GM12878 (cell line): Measurements from ENCODE around the gene PATJ. TPM values are rescaled to one million over a fixed set of nuclear protein-coding genes. Genes with fewer than 3 reads are reported as not detected.

Experiments
- ATAC-seq: fragments of 200-7000 bp; cut with Tn5 transposase; 3 replicates; pipeline ENCODE4 v1.9.1; 2020; ENCODE audit warnings: mild to moderate bottlenecking, moderate library complexity
- BruUV-seq: library from RNA; stranded (reverse); fragments of 400-500 nt; replicated peaks from 2 replicates; lab custom pipeline; 2021; lab: Mats Ljungman, UMichigan
- CTCF ChIA-PET: fragments of 300-600 bp; sonication (Branson Sonifier 250); formaldehyde crosslinking; extraction: SDS; loops from one replicate; lab custom pipeline; 2021; ENCODE audit warnings: inconsistent platforms; lab: Yijun Ruan, JAX
- POLR2A ChIA-PET: fragments of 350-600 bp; formaldehyde crosslinking; extraction: SDS; loops from one replicate; lab custom pipeline; 2021; ENCODE audit warnings: inconsistent platforms; lab: Charles Lee
- RAD21 ChIA-PET: fragments of 300-600 bp; sonication (Branson Sonifier 250); formaldehyde crosslinking; loops from one replicate; lab custom pipeline; 2023; ENCODE audit warnings: antibody characterized with exemption; ENCODE audit not compliant: unreplicated experiment; lab: Charles Lee
- SMC1A ChIA-PET: fragments of 300-600 bp; sonication (Branson Sonifier 250); formaldehyde crosslinking; loops from one replicate; lab custom pipeline; 2023; ENCODE audit not compliant: unreplicated experiment, uncharacterized antibody; lab: Charles Lee
- DNase-seq: peaks from one replicate; pipeline ENCODE4 v3.0.0-alpha.2; 2011; ENCODE audit warnings: low read depth, low spot score
- FAIRE-seq: peaks from 3 replicates; lab custom pipeline; 2011; peaks lifted over from hg19 to GRCh38; lab: Jason Lieb, UNC
- H2AFZ ChIP-seq: 2 replicates; pipeline ENCODE4 v1.6.0; 2011; ENCODE audit warnings: low read depth, low read length, control low read depth; ENCODE audit not compliant: control insufficient read depth
- H3K27ac ChIP-seq: 2 replicates; pipeline ENCODE4 v1.5.1; 2011; ENCODE audit warnings: control low read depth; ENCODE audit not compliant: control insufficient read depth, insufficient read depth
- H3K27me3 ChIP-seq, 2 experiments: replicated peaks in 1 of 2; 2 replicates each; pipeline versions ENCODE4 v1.6.0 to v1.6.1; 2011; ENCODE audit warnings: low read length in 1 of 2; ENCODE audit not compliant: control insufficient read depth in 2 of 2, insufficient read depth in 2 of 2
- H3K36me3 ChIP-seq, 2 experiments: 2 replicates each; pipeline ENCODE4 v1.5.1; 2011; ENCODE audit warnings: low read length in 1 of 2; ENCODE audit not compliant: control insufficient read depth in 2 of 2, insufficient read depth in 2 of 2
- H3K4me1 ChIP-seq: 2 replicates; pipeline ENCODE4 v1.6.1; 2011; ENCODE audit warnings: mild to moderate bottlenecking, low read length, moderate library complexity, mixed read lengths; ENCODE audit not compliant: control insufficient read depth, insufficient read depth
- H3K4me2 ChIP-seq: 2 replicates; pipeline ENCODE4 v1.6.0; 2011; ENCODE audit warnings: control low read depth; ENCODE audit not compliant: control insufficient read depth, insufficient read depth
- H3K4me3 ChIP-seq: fragments of 200-600 bp; sonication (generic); 2 replicates; pipeline ENCODE4 v1.5.1; 2016
- H3K79me2 ChIP-seq: 2 replicates; pipeline ENCODE4 v1.6.0; 2011; ENCODE audit warnings: low read length; ENCODE audit not compliant: control insufficient read depth, insufficient read depth
- H3K9ac ChIP-seq: 2 replicates; pipeline ENCODE4 v1.8.0; 2011; ENCODE audit warnings: low read length, control low read depth, mixed read lengths; ENCODE audit not compliant: control insufficient read depth, insufficient read depth
- H3K9me3 ChIP-seq: replicated peaks from 3 replicates; pipeline ENCODE4 v1.5.1; 2011; ENCODE audit warnings: mild to moderate bottlenecking, low read length; ENCODE audit not compliant: control insufficient read depth, insufficient read depth
- H4K20me1 ChIP-seq: 2 replicates; pipeline ENCODE4 v1.6.0; 2011; ENCODE audit not compliant: control insufficient read depth, insufficient read depth
- E4F1 ChIP-seq: fragments of 450-650 bp; IDR thresholded peaks from 2 replicates; pipeline ENCODE4 v1.6.1; 2018; ENCODE audit warnings: borderline replicate concordance, mild to moderate bottlenecking; ENCODE audit not compliant: partially characterized antibody
- EGR1 ChIP-seq, 2 experiments: IDR thresholded peaks; 1 replicate in 1 of 2; 2 replicates in 1 of 2; pipeline ENCODE4 v1.6.1; 2011 to 2012; ENCODE audit warnings: low read depth in 2 of 2, low read length in 2 of 2, borderline replicate concordance in 1 of 2, mild to moderate bottlenecking in 1 of 2, moderate library complexity in 1 of 2
- FOXK2 ChIP-seq: fragments of 450-650 bp; IDR thresholded peaks from 2 replicates; pipeline ENCODE4 v1.6.1; 2017; ENCODE audit warnings: mild to moderate bottlenecking, moderate library complexity
- IKZF1 ChIP-seq: fragments of 450-650 bp; conservative IDR thresholded peaks from 2 replicates; pipeline ENCODE4 v1.6.1; 2017; ENCODE audit warnings: antibody characterized with exemption, mild to moderate bottlenecking
- IKZF2 ChIP-seq, 2 experiments: fragments of 450-650 bp; IDR thresholded peaks; 2 replicates each; pipeline ENCODE4 v1.6.1; 2017; ENCODE audit warnings: mild to moderate bottlenecking in 2 of 2, moderate library complexity in 2 of 2
- IRF3 ChIP-seq: fragments of 450-650 bp; IDR thresholded peaks from 2 replicates; pipeline ENCODE4 v1.6.1; 2014; ENCODE audit warnings: mild to moderate bottlenecking
- JUNB ChIP-seq: IDR thresholded peaks from 2 replicates; pipeline ENCODE4 v1.6.1; 2016; ENCODE audit warnings: antibody characterized with exemption, mild to moderate bottlenecking
- KAT2A ChIP-seq: conservative IDR thresholded peaks from 2 replicates; pipeline ENCODE4 v1.6.1; 2011; ENCODE audit warnings: low read depth, low read length; ENCODE audit not compliant: control insufficient read depth
- MYB ChIP-seq: fragments of 150-350 bp; IDR thresholded peaks from 2 replicates; pipeline ENCODE4 v1.6.1; 2014; ENCODE audit warnings: mild to moderate bottlenecking, low read depth, low read length, borderline replicate concordance
- NBN ChIP-seq: fragments of 450-650 bp; IDR thresholded peaks from 2 replicates; pipeline ENCODE4 v1.6.1; 2016
- NKRF ChIP-seq: fragments of 450-650 bp; conservative IDR thresholded peaks from 2 replicates; pipeline ENCODE4 v1.6.1; 2017; ENCODE audit warnings: mild to moderate bottlenecking, moderate library complexity
- NR2F1 ChIP-seq: fragments of 450-650 bp; conservative IDR thresholded peaks from 2 replicates; pipeline ENCODE4 v1.6.1; 2017; ENCODE audit warnings: mild to moderate bottlenecking
- NRF1 ChIP-seq: conservative IDR thresholded peaks from 2 replicates; pipeline ENCODE4 v1.6.1; 2011; ENCODE audit warnings: mild to moderate bottlenecking, low read depth, low read length, improper control_type of control experiment
- POLR2AphosphoS5 ChIP-seq: IDR thresholded peaks from 2 replicates; pipeline ENCODE4 v1.6.1; 2011; ENCODE audit warnings: mild to moderate bottlenecking, low read length, inconsistent platforms
- RBBP5 ChIP-seq: fragments of 200-600 bp; sonication (generic); conservative IDR thresholded peaks from 2 replicates; pipeline ENCODE4 v1.6.1; 2016
- SMAD1 ChIP-seq: fragments of 450-650 bp; IDR thresholded peaks from 2 replicates; pipeline ENCODE4 v1.6.1; 2018; ENCODE audit warnings: mild to moderate bottlenecking, low read depth; ENCODE audit not compliant: partially characterized antibody
- SREBF1 ChIP-seq: IDR thresholded peaks from 2 replicates; pipeline ENCODE4 v1.6.1; 2012; ENCODE audit warnings: mild to moderate bottlenecking, low read length
- ZBTB33 ChIP-seq: fragments of 450-650 bp; IDR thresholded peaks from 2 replicates; pipeline ENCODE4 v1.6.1; 2017; ENCODE audit warnings: mild to moderate bottlenecking
- WGBS: methylation state at CpG from one replicate; pipeline ENCODE4 v1.1.6; 2016; ENCODE audit warnings: low lambda C conversion rate; ENCODE audit not compliant: insufficient replicate concordance, insufficient coverage; ENCODE audit errors: missing lambda C conversion rate; 5-methylcytosine and 5-hydroxymethylcytosine counted together
- in situ Hi-C: fragments of 300-500 bp; cut with MboI; formaldehyde crosslinking; loops from 9 replicates; pipeline ENCODE4 v1.14.3; 2018; ENCODE audit warnings: mixed read lengths
- intact Hi-C: fragments of 100-400 bp; cut with micrococcal nuclease; formaldehyde crosslinking; loops from one replicate; pipeline ENCODE4 v1.14.2; 2022; ENCODE audit not compliant: unreplicated experiment
- polyA plus RNA-seq, 11 experiments: library from polyadenylated mRNA; depleted of rRNA in 4 of 11; unstranded in 6 of 11; stranded (reverse) in 5 of 11; fragments of >200 nt; fragmentation: Nextera tagmentation in 4 of 11; fragmentation: Illumina TruSeq in 1 of 11; extraction: Ambion mirVana in 4 of 11; extraction: Trizol in 1 of 11; gene quantifications; 1 replicate in 1 of 11; 2 replicates in 10 of 11; pipeline versions ENCODE4 v1.2.1 to v1.2.3, GENCODE V29; 2011 to 2016; ENCODE audit warnings: inconsistent platforms in 2 of 11, missing spikeins in 2 of 11, low read depth in 1 of 11
- total RNA-seq, 4 experiments: library from RNA; depleted of rRNA in 3 of 4; stranded (reverse); fragments of >200 nt in 3 of 4; fragmentation: Illumina TruSeq in 1 of 4; extraction: Trizol in 1 of 4; gene quantifications; 2 replicates each; pipeline versions ENCODE4 v1.2.1 to v1.2.3, GENCODE V29; 2013 to 2021

Gene PATJ
- total and polyA plus RNA-seq, 10 of the 15 experiments (the other 5 are each of a cell fraction or from before 2014, with no cell fraction given), result 2.8 to 13.9 (median 6.9) TPM

GRCh38 chr1:61828805-61829204 is 86.5 kb downstream of the PATJ start (continued):
- TF ChIP-seq ZBTB33, result no peak
- no peak for TF ChIP-seq SREBF1
- no peak for TF ChIP-seq JUNB
- no peak for TF ChIP-seq IRF3
- TF ChIP-seq SMAD1, result no peak

GRCh38 chr1:61836649-61837048 is 94.4 kb downstream of the PATJ start:
- Histone ChIP-seq H2AFZ (no peak overlapping the region), H3K79me2 (no peaks in the 10 kb centered on the region), H3K4me3 (no peak overlapping the region), H3K4me2 (no peak overlapping the region), H3K9me3 (no peaks in the 10 kb centered on the region), H4K20me1 (no peaks in the 10 kb centered on the region), H3K36me3 (no peaks in the 10 kb centered on the region), H3K4me1 (no peaks in the 10 kb centered on the region), H3K27ac (no peak overlapping the region), H3K9ac (no peak overlapping the region), H3K27me3 (no peaks in the 10 kb centered on the region)
- 16% methylated on average over 3 of the region's 3 CpGs for WGBS
- ATAC-seq, result no peak
- intact Hi-C loops (no loop called here), in situ Hi-C loops (no loop called here)
- ChIA-PET RAD21 (no interaction called here), SMC1A (no interaction called here), CTCF (no interaction called here), POLR2A (no interaction called here)
- no TSS peak for BruUV-seq
- FAIRE-seq, result no peak
- DNase-seq, result no peak
- no peak for TF ChIP-seq IKZF2 (IDR thresholded peaks at IDR 0.05)
- no peak for TF ChIP-seq NKRF
- no peak for TF ChIP-seq POLR2AphosphoS5
- TF ChIP-seq FOXK2, result no peak
- TF ChIP-seq NBN, result no peak
- no peak for TF ChIP-seq E4F1
- no peak for TF ChIP-seq MYB
- no peak for TF ChIP-seq EGR1 (IDR thresholded peaks at IDR 0.05; ENCODE audit: borderline replicate concordance in 1 of 2, low read depth in 2 of 2, low read length in 2 of 2)
- TF ChIP-seq RBBP5, result no peak
- no peak for TF ChIP-seq NRF1
- TF ChIP-seq IKZF1, result no peak
- no peak for TF ChIP-seq NR2F1
- TF ChIP-seq KAT2A, result no peak
